ENCODE results near the gene CDH23. TPM values are rescaled to one million over a fixed set of nuclear protein-coding genes. Genes with fewer than 3 reads are reported as not detected.

CDH23 gene
- total and polyA plus RNA-seq, 4 experiments from 2014 or later, result 1.8 to 5.4 (median 3.6) TPM

DNA sequence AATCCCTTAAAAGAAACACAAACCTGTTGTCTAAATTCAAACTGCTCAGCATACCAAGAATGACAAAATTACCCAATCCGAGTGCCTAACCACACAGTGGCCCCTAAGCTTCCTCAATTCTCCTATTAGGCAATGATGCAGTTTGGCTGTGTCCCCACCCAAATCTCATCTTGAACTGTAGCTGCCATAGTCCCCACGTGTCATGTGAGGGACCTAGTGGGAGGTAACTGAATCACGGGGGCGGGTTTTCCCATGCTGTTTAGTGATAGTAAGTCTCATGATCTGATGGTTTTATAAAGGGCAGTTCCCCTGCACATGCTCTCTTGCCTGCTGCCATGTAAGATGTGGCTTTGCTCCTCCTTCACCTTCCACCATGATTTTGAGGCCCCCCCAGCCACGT is 432.5 kb downstream of the CDH23 start:
- ChIA-PET POLR2A (ENCODE audit: partially characterized antibody) (no interaction called here), CTCF (ENCODE audit: partially characterized antibody) (interaction anchor here (1.1 kb wide), 1 partner anchor 17 kb away, joined by 3 read pairs; no protein-coding TSS in a partner anchor)
- Histone ChIP-seq H3K36me3 (ENCODE audit: insufficient read depth, low read length) (peaks cover 68% of the 10 kb centered on the region), H3K27me3 (ENCODE audit: insufficient read depth, low read length) (no peaks in the 10 kb centered on the region), H3K4me3 (ENCODE audit: low read length in 2 of 2) (no peak overlapping the region), H3K4me1 (ENCODE audit: insufficient read depth, low read length) (no peaks in the 10 kb centered on the region), H3K9me3 (ENCODE audit: control insufficient read depth in 1 of 2, low read length in 2 of 2) (no peaks in the 10 kb centered on the region), H3K27ac (ENCODE audit: low read depth, low read length) (no peak overlapping the region)
- DNase-seq, result no peak
- Mint-ChIP-seq H3K4me3 (no peak overlapping the region), H3K9me3 (no peaks in the 10 kb centered on the region), H3K27me3 (no peaks in the 10 kb centered on the region), H3K4me1 (peaks cover 3 to 13% (median 6%) of the 10 kb centered on the region in 4 donors), H3K27ac (peak overlapping the region in 2 of 7 donors; percentile 35 to 65), H3K36me3 (peaks cover 49 to 79% of the 10 kb centered on the region in 2 donors)
- intact Hi-C loops (cut with micrococcal nuclease), result no loop called here

DNA sequence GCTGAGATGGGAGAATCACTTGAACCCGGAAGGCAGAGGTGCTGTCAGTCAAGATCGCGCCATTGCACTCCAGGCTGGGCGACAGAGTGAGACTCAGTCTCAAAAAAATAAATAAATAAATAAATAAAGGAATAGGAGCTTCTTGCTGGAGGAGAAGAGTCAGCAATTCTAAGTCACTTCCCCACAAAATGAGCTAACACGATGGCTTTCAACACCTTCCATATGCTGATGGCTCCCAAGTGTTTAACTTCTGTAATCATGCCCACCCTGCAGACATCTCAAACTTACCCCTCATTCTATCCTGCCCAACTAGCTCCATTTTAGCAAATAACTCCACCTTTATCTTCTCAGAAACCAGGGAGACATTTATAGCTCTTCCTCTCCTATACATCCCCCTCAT is 433.2 kb downstream of the CDH23 start:
- H3K27ac ChIP-seq (ENCODE audit: low read depth, low read length), result no peak overlapping the region
- no peaks in the 10 kb centered on the region for H3K9me3 ChIP-seq (ENCODE audit: control insufficient read depth in 1 of 2, low read length in 2 of 2)
- Mint-ChIP-seq H3K36me3 (peaks cover 49 to 72% of the 10 kb centered on the region in 2 donors), H3K27ac (peak overlapping the region in 3 of 7 donors; percentile 23 to 25 (median 24)), H3K27me3 (no peaks in the 10 kb centered on the region), H3K4me3 (no peak overlapping the region), H3K9me3 (no peaks in the 10 kb centered on the region), H3K4me1 (peaks cover 3 to 18% (median 9%) of the 10 kb centered on the region in 4 donors)
- CTCF ChIA-PET (ENCODE audit: partially characterized antibody), result interaction anchor here (1.1 kb wide), 1 partner anchor 18 kb away, joined by 3 read pairs; no protein-coding TSS in a partner anchor
- intact Hi-C loops (cut with micrococcal nuclease), result no loop called here
- no peak overlapping the region for H3K4me3 ChIP-seq (ENCODE audit: low read length in 2 of 2)
- H3K27me3 ChIP-seq (ENCODE audit: insufficient read depth, low read length), result no peaks in the 10 kb centered on the region
- POLR2A ChIA-PET (ENCODE audit: partially characterized antibody), result no interaction called here
- H3K4me1 ChIP-seq (ENCODE audit: insufficient read depth, low read length), result no peaks in the 10 kb centered on the region
- H3K36me3 ChIP-seq (ENCODE audit: insufficient read depth, low read length), result peaks cover 61% of the 10 kb centered on the region
- DNase-seq, result no peak

DNA sequence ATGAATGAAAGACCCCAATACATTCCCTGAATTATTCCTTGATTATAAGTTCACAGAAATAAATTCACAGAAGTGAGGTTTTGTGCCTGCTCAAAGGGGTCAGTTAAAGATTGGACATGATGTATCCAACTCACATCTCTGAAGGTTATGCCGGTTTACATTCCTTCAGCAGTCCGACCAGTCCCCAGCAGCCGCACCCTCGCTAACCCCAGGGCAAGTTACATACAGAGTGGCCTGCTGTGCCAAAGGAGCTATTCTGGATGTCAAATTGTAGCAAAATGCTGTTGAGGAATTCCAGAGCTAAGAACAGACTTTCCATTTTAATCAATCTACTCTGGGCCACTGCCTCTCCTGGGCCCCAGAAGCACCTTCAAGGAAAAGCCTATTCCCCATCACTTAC is 434.0 kb downstream of the CDH23 start:
- H3K36me3 Mint-ChIP-seq, result peaks cover 47 to 65% of the 10 kb centered on the region in 2 donors
- CTCF ChIA-PET (ENCODE audit: partially characterized antibody), result no interaction called here

GRCh38 chr10:71831646-71832552 is 435.2 kb downstream of the CDH23 start:
- Mint-ChIP-seq H3K4me1 (peaks cover 10 to 31% (median 19%) of the 10 kb centered on the region in 4 donors), H3K4me3 (no peak overlapping the region), H3K27ac (no peak overlapping the region), H3K27me3 (no peaks in the 10 kb centered on the region), H3K9me3 (no peaks in the 10 kb centered on the region), H3K36me3 (peaks cover 38 to 53% of the 10 kb centered on the region in 2 donors)
- Histone ChIP-seq H3K9me3 (ENCODE audit: control insufficient read depth in 1 of 2, low read length in 2 of 2) (no peaks in the 10 kb centered on the region), H3K4me3 (ENCODE audit: low read length in 2 of 2) (no peak overlapping the region), H3K4me1 (ENCODE audit: insufficient read depth, low read length) (peaks cover 4% of the 10 kb centered on the region), H3K27me3 (ENCODE audit: insufficient read depth, low read length) (no peaks in the 10 kb centered on the region), H3K36me3 (ENCODE audit: insufficient read depth, low read length) (peaks cover 45% of the 10 kb centered on the region), H3K27ac (ENCODE audit: low read depth, low read length) (no peak overlapping the region)
- intact Hi-C loops (cut with micrococcal nuclease), result no loop called here
- no peak for DNase-seq
- ChIA-PET POLR2A (ENCODE audit: partially characterized antibody) (interaction anchor here (0.9 kb wide), 1 partner anchor 58 kb away, joined by 3 read pairs; the partner anchor contains the start of gene VSIR), CTCF (ENCODE audit: partially characterized antibody) (no interaction called here)

More for the DNA sequence above, 434.0 kb downstream of the CDH23 start:
- H3K27me3 Mint-ChIP-seq, result no peaks in the 10 kb centered on the region
- Histone ChIP-seq H3K27me3 (ENCODE audit: insufficient read depth, low read length) (no peaks in the 10 kb centered on the region), H3K27ac (ENCODE audit: low read depth, low read length) (no peak overlapping the region), H3K9me3 (ENCODE audit: control insufficient read depth in 1 of 2, low read length in 2 of 2) (no peaks in the 10 kb centered on the region), H3K4me1 (ENCODE audit: insufficient read depth, low read length) (no peaks in the 10 kb centered on the region), H3K4me3 (ENCODE audit: low read length in 2 of 2) (no peak overlapping the region), H3K36me3 (ENCODE audit: insufficient read depth, low read length) (peaks cover 53% of the 10 kb centered on the region)
- H3K4me3 Mint-ChIP-seq, result no peak overlapping the region
- DNase-seq, result no peak
- H3K27ac Mint-ChIP-seq, result peak overlapping the region in 1 of 7 donors; percentile 61
- H3K4me1 Mint-ChIP-seq, result peaks cover 3 to 19% (median 10%) of the 10 kb centered on the region in 4 donors
- H3K9me3 Mint-ChIP-seq, result no peaks in the 10 kb centered on the region
- intact Hi-C loops (cut with micrococcal nuclease), result no loop called here
- POLR2A ChIA-PET (ENCODE audit: partially characterized antibody), result interaction anchor here (0.9 kb wide), 1 partner anchor 57 kb away, joined by 3 read pairs; the partner anchor contains the start of gene VSIR

GRCh38 chr10:71832967-71833366 is 436.2 kb downstream of the CDH23 start:
- Mint-ChIP-seq H3K4me3 (no peak overlapping the region), H3K9me3 (no peaks in the 10 kb centered on the region), H3K27ac (peak overlapping the region in 3 of 7 donors; percentile 22 to 59 (median 29)), H3K27me3 (no peaks in the 10 kb centered on the region), H3K36me3 (peaks cover 36 to 52% of the 10 kb centered on the region in 2 donors), H3K4me1 (peaks cover 20 to 42% (median 29%) of the 10 kb centered on the region in 4 donors)
- H3K9me3 ChIP-seq (ENCODE audit: control insufficient read depth in 1 of 2, low read length in 2 of 2), result no peaks in the 10 kb centered on the region
- intact Hi-C loops (cut with micrococcal nuclease), result no loop called here
- no peak for DNase-seq
- no peaks in the 10 kb centered on the region for H3K27me3 ChIP-seq (ENCODE audit: insufficient read depth, low read length)
- H3K27ac ChIP-seq (ENCODE audit: low read depth, low read length), result no peak overlapping the region
- no peak overlapping the region for H3K4me3 ChIP-seq (ENCODE audit: low read length in 2 of 2)
- ChIA-PET POLR2A (ENCODE audit: partially characterized antibody) (no interaction called here), CTCF (ENCODE audit: partially characterized antibody) (no interaction called here)
- H3K4me1 ChIP-seq (ENCODE audit: insufficient read depth, low read length), result peaks cover 15% of the 10 kb centered on the region
- H3K36me3 ChIP-seq (ENCODE audit: insufficient read depth, low read length), result peaks cover 41% of the 10 kb centered on the region

DNA sequence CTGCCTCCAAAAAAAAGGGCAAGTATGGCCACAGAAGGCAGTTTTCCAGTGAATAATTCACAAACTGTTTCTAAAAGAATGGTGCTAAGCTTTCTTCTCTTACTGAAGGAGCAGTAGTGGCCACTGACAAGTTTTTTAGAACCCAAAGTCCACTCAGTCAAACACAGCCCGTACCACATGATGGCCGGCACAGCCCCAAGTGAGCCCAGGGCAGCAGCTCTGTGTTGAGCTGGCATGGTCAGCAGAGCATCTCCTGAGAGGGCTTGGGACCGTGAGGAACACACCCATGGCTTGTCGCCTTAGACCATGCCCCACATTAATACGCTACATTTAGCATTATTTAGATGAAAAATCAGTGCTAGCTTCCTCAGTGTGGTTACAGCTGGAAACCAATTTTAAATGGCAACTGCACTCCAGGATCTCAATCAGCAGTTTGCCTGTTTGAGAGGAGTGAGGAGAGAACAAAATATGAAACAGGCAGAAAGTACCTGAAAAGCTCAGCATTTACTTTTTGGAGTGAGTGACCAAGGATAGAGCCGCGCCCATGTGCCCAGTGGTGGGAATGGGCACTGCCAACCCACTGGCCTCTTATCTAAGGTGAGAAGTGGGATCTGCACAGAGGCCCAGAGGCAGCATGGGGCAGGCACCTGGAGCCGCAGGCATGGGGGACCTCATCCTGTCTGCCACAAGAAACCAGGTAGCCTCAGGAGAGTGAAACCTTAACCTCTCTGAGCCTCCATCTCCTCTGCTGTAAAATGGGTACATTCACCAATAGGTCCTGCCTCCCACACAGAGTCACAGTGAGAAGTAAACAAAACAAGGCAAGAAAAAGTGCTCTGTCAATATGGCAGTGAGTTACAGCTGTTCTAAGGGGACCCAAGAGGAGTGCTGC is 437.0 kb downstream of the CDH23 start:
- Histone ChIP-seq H3K36me3 (ENCODE audit: insufficient read depth, low read length) (peaks cover 33% of the 10 kb centered on the region), H3K27me3 (ENCODE audit: insufficient read depth, low read length) (no peaks in the 10 kb centered on the region), H3K9me3 (ENCODE audit: control insufficient read depth in 1 of 2, low read length in 2 of 2) (no peaks in the 10 kb centered on the region), H3K4me1 (ENCODE audit: insufficient read depth, low read length) (peaks cover 22% of the 10 kb centered on the region), H3K4me3 (ENCODE audit: low read length in 2 of 2) (no peak overlapping the region), H3K27ac (ENCODE audit: low read depth, low read length) (no peak overlapping the region)
- ChIA-PET POLR2A (ENCODE audit: partially characterized antibody) (no interaction called here), CTCF (ENCODE audit: partially characterized antibody) (interaction anchor here (0.5 to 1.1 kb wide), 2 partner anchors 8 to 69 kb away, joined by 3 read pairs; no protein-coding TSS in a partner anchor)
- H3K27me3 Mint-ChIP-seq, result no peaks in the 10 kb centered on the region
- intact Hi-C loops (cut with micrococcal nuclease), result no loop called here
- no peaks in the 10 kb centered on the region for H3K9me3 Mint-ChIP-seq
- H3K27ac Mint-ChIP-seq, result peak overlapping the region in 2 of 7 donors; percentile 12 to 22
- H3K4me1 Mint-ChIP-seq, result peaks cover 25 to 49% (median 37%) of the 10 kb centered on the region in 4 donors
- H3K4me3 Mint-ChIP-seq, result no peak overlapping the region
- no peak for DNase-seq
- peaks cover 35 to 48% of the 10 kb centered on the region in 2 donors for H3K36me3 Mint-ChIP-seq

All from CD4-positive, alpha-beta memory T cell (primary cell).